Activated naive CD4-positive, alpha-beta T cell treated with Interleukin-2 at 50 U/mL for 16 hours (primary cell): ENCODE data around the gene SLC27A3.

Source experiments
- DNase-seq: peaks from one replicate; pipeline ENCODE4 v3.0.0-alpha.2; 2020

The SLC27A3 gene

DNA sequence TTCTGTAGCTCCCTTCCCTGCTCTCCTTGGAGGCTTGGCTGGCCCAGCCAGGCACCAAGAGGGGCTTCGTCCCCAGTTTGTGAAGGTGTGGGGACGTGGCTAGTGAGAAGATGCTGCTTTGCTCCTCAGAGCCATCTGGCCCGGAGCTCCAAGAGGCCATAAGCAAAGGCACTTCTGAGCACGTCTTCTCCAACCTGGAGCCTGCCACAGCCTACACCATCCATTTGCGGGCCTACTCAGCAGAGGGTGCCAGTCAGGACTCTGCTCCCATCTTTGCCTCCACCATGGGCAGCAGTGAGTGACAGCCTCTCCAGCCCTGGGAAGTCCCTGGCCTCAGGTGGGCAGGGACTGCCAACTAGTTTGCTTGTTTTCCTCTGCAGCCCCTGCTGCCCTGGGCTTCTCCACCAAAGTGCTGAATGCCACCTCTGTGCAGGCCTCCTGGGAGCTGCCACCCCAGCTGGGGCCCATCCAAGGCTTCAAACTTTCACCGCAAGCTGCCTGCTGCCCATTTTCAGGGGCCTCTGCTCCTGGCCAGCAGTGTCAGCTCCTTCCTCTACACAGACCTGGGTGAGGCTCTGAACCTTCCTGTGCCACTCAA, 25.9 kb downstream of the SLC27A3 start:
- DNase-seq = no peak

DNA sequence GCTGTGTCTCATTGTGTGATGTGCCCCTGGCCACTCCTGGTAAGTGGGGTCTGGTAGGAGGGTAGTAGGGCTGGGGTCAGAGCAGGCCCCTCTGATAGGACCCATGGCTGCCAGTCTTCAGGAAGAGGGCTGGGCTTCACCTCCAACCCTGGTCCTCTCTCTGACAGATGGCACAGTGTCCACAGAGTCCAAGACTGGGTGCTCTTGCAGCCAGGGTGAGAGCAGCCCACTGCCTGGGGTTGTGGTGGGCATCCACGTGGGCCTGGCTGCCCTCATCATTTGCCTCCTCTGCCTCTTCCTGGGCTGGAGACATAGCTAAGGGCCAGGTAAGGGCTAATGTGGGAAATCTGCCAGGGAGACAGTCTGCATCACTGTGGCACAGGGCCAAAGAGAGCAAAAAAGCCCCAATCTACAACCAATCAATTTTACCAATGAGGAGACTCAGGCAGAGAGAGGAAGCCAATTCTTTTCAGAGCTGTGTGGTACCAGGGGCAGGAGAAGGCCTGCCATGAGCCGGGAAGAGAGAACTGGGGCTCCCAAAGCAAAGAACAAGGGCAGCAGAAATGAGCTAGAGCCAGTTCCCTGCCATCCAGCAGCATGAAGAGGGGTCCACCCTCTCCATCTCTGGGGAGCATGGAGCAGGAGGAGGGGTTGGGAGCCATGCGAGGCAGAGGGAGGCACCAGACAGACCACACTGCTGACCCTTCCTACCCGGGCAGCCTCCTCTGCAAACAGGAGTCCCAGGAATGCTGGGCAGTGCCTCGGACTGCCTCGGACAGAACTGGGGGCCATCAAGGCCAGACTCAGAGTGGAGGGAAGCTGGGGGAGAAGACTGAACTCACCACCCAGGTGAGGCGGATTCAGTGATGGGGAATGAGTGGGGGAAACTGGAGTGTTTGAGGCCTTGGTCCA, 26.8 kb downstream of the SLC27A3 start:
- DNase-seq = no peak

DNA sequence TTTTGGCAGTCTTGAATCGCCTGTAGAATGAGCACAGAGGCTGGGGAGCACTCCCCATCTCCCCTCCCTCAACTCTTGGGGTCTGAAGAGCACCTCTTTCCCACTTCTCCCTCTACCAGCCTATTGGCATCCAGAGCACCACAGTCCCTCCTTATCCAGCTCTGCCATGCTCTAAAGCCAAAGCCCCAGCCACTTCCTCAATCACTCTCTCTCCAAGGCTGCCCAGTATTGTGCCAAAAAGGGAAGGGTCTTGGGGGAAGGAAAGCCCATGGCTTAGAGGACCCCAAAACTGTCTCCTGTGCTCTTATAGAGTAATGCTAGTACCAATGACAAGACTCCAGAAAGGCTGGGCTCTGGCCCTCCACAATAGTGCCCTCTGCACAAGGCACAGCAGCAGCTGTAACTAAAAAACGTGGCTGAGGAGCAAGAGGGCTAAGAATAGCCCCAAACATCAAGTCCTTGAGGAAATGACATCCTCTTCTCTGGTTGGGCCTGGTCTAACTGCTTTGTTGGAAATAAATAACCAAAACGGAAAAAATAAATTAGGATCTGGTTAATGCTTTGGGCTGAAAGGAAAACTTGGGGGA, 28.4 kb downstream of the SLC27A3 start:
- DNase-seq = no peak

DNA sequence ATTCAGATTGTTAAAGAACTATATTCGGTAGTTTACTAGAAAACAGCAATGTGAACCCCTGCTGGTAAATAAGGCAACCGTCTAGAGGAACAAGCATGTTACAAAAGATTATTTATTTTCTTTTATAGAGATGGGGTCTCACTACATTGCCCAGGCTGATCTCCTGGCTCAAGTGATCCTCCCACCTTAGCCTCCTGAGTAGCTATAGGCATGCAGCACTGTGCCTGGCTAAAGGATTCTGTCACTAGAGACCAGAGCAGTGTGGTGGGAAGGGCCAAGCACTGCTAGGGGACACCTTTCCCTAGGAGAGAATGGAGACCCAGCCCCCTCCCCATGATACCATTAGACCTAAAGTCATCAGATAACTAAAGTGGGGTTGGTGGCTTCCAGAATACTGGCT, 28.9 kb downstream of the SLC27A3 start:
- no peak for DNase-seq

DNA sequence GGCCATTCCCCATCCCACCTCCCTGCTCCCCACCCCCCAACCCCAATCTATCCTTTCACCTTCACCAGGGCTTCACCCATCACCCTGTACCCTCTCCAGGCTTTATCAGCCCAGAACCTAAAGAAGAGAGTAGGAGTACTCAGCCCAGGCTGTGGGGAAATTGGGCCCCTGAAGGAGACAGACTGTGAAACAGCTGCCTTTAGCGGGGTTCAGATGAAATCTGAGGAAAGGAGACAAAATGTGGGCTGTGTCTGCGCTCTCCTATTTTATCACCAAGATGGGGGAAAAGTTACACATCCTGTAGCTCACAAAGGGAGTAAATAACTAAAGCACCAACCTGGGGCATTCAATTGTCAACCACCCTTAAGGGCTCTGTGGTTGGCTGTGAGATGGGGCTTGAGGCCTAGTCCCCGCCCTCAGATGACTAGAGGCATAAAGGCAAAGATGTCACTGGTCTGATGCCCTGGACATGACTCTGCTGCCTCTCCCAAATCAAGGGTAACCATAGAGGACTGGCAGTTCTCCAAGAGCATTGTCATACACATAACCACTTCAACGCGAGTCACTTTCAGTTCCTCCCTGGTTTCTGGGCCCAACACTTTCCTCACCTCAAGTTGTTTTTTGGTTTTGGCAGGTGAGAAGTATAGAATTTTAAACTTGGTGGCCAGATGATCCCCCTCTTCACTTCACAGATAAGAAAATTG, 30.0 kb downstream of the SLC27A3 start:
- DNase-seq = peak; percentile 70

DNA sequence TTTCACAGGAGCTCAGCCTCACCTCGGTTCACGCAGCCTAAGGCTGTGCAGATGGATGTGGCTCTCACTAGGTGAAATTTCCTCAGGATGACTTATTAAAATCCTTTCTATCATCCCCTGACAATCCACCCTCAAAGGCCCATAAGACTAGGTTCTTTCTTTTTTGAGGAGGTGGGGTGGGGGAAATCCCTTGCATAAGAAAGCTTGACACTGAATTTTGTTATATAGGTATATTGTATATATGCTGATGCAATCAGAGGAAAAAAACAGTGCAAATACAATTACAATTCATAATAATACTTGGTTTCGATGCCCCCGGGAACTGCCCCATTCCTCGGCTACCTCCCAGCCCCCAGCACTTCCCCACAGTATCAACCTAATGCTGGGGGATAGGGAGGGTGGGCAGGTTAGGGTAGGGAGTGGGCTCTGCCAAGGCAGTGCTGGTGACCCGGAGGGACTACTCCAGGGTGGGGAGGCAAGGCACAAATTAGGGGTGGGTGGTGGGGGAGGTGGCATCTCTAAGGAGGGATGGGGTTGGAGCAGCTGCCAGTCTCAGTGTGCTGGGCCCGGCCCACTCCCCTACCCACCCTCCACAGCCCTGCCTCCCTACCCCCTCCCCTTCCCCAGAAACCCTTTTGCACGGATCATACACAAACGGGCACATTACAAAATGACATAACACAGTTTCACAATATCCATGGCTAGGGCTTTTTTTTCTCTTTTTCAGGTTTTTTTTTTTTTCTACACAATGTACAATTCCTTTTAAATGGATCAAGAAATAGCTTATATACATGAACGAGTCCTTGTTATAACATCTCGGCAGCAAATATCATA, 30.9 kb downstream of the SLC27A3 start:
- DNase-seq = no peak

DNA sequence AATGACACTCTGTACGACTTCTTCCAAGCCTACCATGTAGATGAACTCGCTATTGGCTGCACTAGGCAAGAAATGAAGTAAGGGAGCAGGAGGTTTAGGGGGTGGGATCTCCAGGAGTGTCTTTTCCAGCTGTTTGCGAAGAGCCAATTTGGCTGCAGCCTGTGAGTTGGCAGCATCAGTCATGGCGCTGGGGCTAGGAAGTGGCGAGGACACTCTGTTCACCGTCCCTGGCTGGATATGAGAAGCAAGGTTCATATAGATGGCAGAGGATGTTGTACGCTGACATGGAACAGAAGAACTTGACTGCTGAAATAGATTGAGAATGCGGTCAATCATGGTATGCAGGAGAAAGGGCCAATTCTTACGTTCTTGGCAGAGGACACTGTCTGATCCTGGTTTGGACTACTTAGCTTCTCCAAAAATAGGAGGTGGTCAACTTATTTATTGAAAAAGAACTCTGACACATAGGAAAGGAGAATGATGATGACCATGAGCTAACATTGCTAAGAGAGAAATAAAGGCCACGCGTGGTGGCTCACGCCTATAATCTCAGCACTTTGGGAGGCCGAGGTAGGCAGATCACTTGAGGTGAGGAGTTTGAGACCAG, 41.2 kb downstream of the SLC27A3 start:
- no peak for DNase-seq

DNA sequence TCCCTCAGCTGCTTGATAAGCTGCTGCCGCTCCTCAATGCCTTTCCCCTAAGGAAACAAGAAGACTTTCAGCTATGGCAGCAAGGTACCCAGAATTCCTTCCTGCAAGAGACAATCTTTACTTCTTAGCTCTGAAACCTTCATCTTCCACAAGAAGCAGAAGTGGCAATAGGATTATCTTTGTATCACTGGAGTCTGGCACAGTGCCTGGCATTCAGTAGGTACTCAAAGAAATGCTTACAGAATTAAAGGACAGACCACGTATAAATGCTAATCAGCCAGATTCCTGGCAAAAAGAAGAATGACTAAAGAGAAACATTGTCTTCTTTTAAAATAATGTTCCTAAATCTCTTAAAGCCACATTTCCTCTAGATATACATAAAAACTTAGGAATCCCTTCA, 43.7 kb downstream of the SLC27A3 start:
- no peak for DNase-seq

DNA sequence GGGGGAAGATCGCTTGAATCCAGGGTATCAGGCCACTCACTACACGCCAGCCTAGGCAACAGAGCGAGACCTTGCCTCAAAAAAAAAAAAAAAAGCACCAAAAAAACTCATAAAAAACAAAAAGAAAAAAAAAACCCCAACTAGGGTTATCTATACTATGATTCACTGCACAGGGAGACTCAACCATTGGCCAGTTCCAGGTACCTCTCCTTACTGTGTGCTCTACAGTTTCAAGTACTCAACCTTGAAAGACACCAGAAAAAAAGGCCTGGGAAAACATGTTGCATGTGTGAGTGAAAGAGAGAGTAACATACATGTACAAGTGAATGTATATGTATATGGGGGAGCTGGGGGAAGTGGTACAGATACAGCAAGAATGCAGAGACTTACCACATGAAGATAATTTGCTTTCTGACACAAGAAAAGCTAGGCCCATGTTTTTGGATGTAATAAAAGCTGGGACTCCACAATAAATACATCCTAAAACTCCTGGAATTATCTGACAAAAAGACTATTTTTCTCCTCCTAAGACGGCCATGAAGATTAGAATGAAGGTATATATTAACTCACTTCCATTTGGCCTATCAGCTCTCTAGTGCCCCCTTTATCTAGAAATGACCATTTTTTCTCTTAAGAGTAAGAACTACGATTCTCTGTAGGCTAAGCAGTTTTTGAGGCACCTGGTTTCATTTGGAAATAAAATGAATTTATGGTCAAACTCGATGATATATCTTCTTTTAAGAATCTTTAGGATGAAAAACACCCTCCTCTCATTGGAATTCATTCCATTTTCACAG, 52.2 kb downstream of the SLC27A3 start:
- no peak for DNase-seq
